Activated CD8-positive, alpha-beta memory T cell treated with anti-CD3 and anti-CD28 coated beads, Interleukin-2, amount 50 U/mL, for 4 hours (primary cell): Measurements from ENCODE around the gene ARHGAP18.
"Not testable (repeated sequence)": the region's sequence is repeated elsewhere in the genome, so short reads cannot be mapped to it uniquely, and the experiment has no call there.

Experiments used
- DNase-seq: peaks from one replicate; pipeline ENCODE4 v3.0.0-alpha.2; 2020

The ARHGAP18 gene

DNA sequence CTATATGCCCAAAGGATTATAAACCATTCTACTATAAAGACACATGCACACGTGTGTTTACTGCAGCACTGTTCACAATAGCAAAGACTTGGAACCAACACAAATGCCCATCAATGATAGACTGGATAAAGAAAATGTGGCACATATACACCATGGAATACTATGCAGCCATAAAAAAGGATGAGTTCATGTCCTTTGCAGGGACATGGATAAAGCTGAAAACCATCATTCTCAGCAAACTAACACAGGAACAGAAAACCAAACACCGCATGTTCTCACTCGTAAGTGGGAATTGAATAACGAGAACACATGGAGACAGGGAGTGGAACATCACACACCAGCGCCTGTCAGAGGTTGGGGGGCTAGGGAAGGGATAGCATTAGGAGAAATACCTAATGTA, 135.4 kb downstream of the ARHGAP18 start:
- not testable (repeated sequence) for DNase-seq

DNA sequence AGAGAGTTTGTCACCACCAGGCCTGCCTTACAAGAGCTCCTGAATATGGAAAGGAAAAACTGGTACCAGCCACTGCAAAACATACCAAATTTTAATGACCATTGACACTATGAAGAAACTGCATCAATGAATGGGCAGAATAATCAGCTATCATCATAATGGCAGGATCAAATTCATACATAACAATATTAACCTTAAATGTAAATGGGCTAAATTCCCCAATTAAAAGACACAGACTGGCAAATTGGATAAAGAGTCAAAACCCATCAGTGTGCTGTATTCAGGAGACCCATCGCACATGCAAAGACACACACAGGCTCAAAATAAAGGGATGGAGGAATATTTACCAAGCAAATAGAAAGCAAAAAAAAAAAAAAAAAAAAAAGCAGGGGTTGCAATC, 139.0 kb downstream of the ARHGAP18 start:
- not testable (repeated sequence) for DNase-seq

GRCh38 chr6:129568015-129568414, 142.0 kb downstream of the ARHGAP18 start:
- no peak for DNase-seq

GRCh38 chr6:129567374-129567773, 142.6 kb downstream of the ARHGAP18 start:
- peak; percentile 34 for DNase-seq

GRCh38 chr6:129565811-129566210, 144.2 kb downstream of the ARHGAP18 start:
- no peak for DNase-seq

DNA sequence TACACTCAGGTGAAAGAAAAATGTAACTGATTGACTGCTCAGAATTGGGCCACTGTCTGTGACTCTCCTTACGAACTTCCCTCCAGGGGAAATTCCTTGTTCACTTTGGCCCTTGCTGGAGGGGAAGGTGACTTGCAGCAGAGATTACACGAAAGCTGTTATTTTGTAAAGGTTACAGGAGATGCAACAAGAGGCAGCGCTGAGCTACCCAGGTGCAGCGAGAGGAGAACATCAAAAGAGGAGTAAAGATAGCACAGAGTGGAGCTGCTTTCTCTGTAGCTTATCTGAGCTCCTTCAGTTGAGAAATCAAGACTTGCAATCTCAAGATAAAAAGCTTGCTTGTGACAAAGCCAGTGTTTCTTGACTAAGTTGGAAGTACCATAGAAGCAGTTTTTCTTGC, 144.6 kb downstream of the ARHGAP18 start:
- DNase-seq: no peak

DNA sequence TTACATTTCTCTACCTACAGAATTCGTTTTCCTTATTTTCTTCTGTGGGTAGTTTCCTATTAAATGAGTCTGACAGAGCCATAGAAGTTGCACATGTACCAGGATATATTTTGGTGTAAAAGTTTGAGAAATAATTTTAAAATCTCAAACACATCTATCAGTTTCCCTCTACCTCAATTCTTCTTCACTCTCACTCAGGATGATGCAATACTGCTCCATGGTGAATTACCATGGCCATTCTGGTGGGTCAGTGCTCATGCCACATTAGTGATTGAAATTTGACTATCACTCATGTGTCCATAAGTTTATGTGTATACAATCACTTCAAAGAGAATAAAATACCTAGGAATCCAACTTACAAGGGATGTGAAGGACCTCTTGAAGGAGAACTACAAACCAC, 151.7 kb downstream of the ARHGAP18 start:
- DNase-seq: no peak

DNA sequence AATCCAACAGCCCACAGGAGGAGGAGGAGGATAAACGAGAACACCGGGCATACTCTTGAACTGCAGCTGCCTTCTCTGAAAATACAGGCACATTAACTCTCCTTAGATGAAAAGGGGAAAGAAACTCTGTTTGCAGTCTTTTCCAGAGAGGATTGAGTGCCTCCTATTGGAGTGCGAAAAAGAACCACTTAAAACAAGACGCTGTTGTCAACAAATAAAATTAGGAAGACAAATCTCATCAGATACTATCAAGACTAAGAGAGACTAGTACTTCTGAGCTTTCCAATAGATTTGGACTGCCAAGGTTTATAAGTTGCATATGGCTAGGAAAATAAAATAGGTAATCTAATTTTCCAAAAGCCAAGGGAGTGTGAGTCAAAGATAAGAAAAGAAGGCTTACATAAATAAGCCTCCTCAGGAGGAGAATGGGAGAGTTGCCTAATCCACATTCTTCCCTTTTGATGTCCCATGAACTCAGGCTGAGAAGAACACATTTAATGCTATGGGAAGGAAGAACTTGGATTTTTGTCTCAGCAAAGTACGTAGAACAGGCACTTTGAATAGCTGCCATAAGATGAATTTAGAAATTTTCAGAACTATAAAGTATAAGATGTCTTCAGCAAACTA, 154.7 kb downstream of the ARHGAP18 start:
- no peak for DNase-seq

DNA sequence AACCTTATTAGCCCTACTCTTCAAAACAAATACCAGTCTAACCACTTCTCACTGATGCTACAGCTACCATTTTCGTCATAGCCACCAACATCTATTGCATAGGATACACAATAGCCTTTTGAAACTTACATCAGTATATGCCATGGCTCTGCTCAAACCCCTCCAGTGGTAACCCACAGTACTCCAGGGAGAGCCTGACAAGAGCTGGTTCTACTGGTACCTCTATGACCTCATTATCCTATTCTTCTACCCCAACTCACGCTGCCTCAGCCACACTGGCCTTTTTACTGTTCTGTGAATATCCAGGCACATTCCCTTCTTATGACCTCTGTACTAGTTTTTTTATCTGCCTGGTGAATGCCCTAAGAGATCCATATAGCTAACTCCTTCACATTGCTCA, 157.6 kb downstream of the ARHGAP18 start:
- no peak for DNase-seq

DNA sequence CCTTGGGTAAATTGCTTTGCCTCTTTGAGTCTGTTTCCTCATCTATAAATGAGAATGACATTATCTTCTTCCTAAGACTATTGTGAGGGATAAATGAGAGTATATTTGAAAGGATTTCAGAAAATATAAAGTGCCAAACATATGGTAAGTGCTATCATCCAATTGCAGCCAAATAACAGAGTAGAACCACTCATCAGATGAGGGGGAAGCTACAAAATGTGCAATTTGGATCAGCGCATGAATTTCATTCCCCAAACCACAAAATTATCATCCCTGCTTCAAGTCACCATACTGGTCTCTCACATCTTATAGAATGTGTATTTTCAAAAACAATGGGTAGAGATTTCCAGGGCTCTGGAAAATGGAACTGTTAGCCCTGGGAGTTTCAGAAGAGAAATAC, 158.5 kb downstream of the ARHGAP18 start:
- DNase-seq: no peak

DNA sequence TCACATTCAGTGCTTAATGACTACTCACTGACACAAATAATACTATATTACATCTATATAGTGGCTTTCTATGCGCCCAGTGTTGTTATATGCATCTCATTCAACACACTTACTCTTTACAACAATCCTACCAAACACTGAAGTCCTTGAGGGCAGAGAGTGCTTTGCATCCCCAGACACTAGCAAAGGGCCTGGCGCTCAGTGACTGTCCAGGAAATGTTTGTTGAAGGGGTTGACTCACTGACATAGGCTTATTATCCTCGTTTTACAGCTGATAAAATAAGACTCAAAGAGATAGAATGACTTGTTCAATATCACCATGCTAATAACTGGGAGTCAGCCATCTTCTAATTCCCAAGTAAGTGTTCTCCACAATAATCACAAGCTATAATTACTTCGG, 163.3 kb downstream of the ARHGAP18 start:
- DNase-seq: no peak

GRCh38 chr6:129544892-129545612, 164.9 kb downstream of the ARHGAP18 start:
- DNase-seq: no peak

DNA sequence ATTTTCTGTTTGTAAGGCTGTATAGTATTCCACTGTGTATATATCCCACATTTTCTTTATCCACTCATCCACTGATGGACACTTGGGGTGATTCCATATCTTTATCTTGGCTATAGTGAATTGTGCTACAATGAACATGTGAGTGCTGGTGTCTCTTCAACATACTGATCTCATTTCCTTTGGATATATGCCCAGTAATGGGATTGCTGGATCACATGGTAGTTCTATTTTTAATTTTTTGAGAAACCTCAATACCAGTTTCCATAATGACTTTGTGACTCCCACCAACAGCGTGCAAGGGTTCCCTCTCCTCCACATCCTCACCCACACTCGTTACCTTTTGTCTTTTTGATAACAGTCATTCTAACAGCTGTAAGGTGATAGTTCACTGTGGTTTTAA, 166.0 kb downstream of the ARHGAP18 start:
- no peak for DNase-seq

DNA sequence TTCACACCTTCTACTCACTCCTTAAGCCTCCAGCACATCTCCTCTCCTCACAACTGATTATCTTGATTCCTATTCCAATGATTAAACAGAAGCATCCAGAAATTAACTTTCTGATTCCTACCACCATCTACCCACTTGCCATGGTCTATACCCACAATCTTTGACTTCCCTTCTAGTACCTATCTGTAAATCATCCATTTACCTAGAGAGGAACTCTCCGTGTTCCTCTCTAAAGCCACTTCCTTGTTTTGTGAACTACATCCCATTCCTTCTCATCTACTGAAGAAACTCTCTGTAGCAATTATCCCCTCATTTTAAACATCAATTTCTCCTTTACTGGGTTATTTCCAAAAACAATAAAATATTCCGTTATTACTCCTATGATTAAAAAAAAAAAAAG, 167.3 kb downstream of the ARHGAP18 start:
- DNase-seq: no peak

DNA sequence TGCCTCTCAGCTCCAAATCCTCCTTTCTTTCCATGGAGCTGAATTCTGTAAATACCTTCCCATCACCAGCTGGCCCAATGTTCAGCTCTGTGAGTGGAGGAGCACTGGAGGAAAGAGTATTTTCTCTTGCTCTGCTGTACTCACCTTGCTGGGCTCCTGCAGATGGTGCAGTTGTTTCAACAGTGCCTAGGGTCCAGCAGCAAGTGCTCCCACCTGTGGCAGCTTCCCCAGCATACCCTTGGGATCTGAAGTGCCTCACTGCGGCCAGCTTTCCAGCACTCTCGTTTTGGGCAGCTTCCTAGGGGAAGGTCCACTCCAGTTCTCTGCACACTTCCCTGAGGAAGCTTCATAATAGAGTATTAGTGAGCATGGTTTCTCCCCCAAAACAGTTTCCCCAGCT, 170.9 kb downstream of the ARHGAP18 start:
- no peak for DNase-seq

DNA sequence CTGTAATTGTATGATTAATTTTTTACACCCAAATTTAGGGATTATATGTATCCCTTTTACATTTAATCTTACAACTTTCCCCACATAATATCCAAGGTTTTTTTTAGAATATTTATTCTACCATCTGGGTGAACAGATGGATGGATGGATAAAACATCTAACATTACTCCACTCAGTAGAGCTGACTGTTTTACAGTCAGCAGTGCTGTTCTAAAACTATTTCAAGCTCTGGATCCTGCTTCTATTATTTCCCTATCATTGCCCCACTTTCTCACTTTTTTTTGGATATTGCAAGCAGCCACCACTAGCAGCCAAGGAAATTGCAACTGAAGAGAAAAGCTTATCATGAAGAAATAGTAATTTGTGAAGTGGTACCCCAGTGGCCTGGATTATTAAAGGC, 173.7 kb downstream of the ARHGAP18 start:
- no peak for DNase-seq

- DNase-seq: no peak
These were observed 175.1 kb downstream of the ARHGAP18 start for GRCh38 chr6:129534926-129535325.
